Heart right ventricle (tissue), 16 donors: ENCODE measurements around the gene COX8C. TPM values are rescaled to one million over a fixed set of nuclear protein-coding genes. Genes with fewer than 3 reads are reported as not detected.
A peak's percentile ranks its signal among the peaks of the same experiment; 100 is the strongest.

Experiments used
- ATAC-seq, 8 donors: fragments of 200-7000 bp; cut with Tn5 transposase; one replicate each; pipeline ENCODE4 v1.9.1; 2020; ENCODE audit warnings: mild to moderate bottlenecking in 8 of 8, moderate library complexity in 8 of 8, moderate number of reproducible peaks in 1 of 8
- DNase-seq, 2 donors: peaks; one replicate each; pipeline ENCODE4 v3.0.0-alpha.2; 2020
- H3K27ac ChIP-seq, 10 donors: fragments of 200-600 bp; sonication (generic) in 2 of 10; one replicate each; pipeline versions ENCODE4 v1.5.0 to v1.8.0; 2020 to 2022; ENCODE audit warnings: mild to moderate bottlenecking in 3 of 10
- H3K27me3 ChIP-seq, 7 donors: fragments of 200-600 bp; one replicate each; pipeline ENCODE4 v1.8.0; 2021 to 2022; ENCODE audit warnings: mild to moderate bottlenecking in 2 of 7
- H3K36me3 ChIP-seq, 9 donors: fragments of 200-600 bp; sonication (generic) in 1 of 9; one replicate each; pipeline versions ENCODE4 v1.5.0 to v1.8.0; 2020 to 2022; ENCODE audit warnings: mild to moderate bottlenecking in 2 of 9
- H3K4me1 ChIP-seq, 9 donors: fragments of 200-600 bp; sonication (generic) in 1 of 9; one replicate each; pipeline versions ENCODE4 v1.5.0 to v1.8.0; 2020 to 2022; ENCODE audit warnings: mild to moderate bottlenecking in 4 of 9
- H3K4me3 ChIP-seq, 10 donors: fragments of 200-600 bp; sonication (generic) in 2 of 10; one replicate each; pipeline versions ENCODE4 v1.5.0 to v1.8.0; 2020 to 2022; ENCODE audit warnings: mild to moderate bottlenecking in 7 of 10, moderate library complexity in 2 of 10
- H3K9me3 ChIP-seq, 11 donors: fragments of 200-600 bp in 10 of 11; sonication (generic) in 2 of 11; one replicate each; pipeline versions ENCODE4 v1.5.0 to v1.8.0; 2013 to 2022; ENCODE audit warnings: mild to moderate bottlenecking in 2 of 11, control low read depth in 1 of 11, moderate library complexity in 1 of 11
- CTCF ChIP-seq, 9 donors: fragments of 200-600 bp; sonication (generic) in 2 of 9; IDR thresholded peaks; one replicate each; pipeline versions ENCODE4 v1.5.0 to v1.8.0; 2021 to 2022; ENCODE audit warnings: antibody characterized with exemption in 9 of 9, mild to moderate bottlenecking in 5 of 9, moderate library complexity in 1 of 9
- WGBS, 2 donors: extraction: QIAGEN DNeasy Blood & Tissue Kit; methylation state at CpG; one replicate each; pipeline ENCODE4 v1.1.7; 2013; ENCODE audit warnings: inconsistent platforms in 1 of 2; 5-methylcytosine and 5-hydroxymethylcytosine counted together
- intact Hi-C, 10 donors: fragments of 100-400 bp; cut with DNase I; formaldehyde crosslinking; loops; one replicate each; pipeline versions ENCODE4 v1.11.1 to v1.14.2; 2022
- polyA plus RNA-seq, 2 donors: library from polyadenylated mRNA; stranded (reverse); fragments of 200-250 nt; gene quantifications; one replicate each; pipeline ENCODE4 v1.2.3, GENCODE V29; 2013
- total RNA-seq, 10 donors: library from RNA; stranded (reverse); fragmentation: NEBNext Ultra II Directional in 3 of 10; extraction: Animal tissue kit (Norgen Biotek cat#: 25700) in 3 of 10; gene quantifications; one replicate each; pipeline versions ENCODE4 v1.2.1 to v1.2.4, GENCODE V29; 2021 to 2023
- donor health status: Arrhythmogenic right ventricular cardiomyopathy.
- donor health status: ischemic (EF 13 %, LVEDD 7.1; RV severe dilation, severe dysfunction).
- donor health status: healthy with polysubstance abuse.
- donor health status: DM: no; HTN: yes; CAD: no.
- donor health status: DM: no; HTN: no; CAD: no.
- donor health status: ischemic (EF 25% LVEDD 6.9; RV normal size, moderate dysfunction).
- donor health status: ischemic (EF 25% LVEDD 5.7; RV mildly dilated, moderate dysfunction).
- donor health status: healthy.
- donor health status: DM: yes; HTN: yes; CAD: no.
- donor health status: Ischemic cardiomyopathy.
- donor health status: ischemic (EF 35%, LVEDD 5.7; RV mildly dilated, moderate dysfunction).
- donor health status: nonischemic (EF 11% LVEDD 7.7; RV severe dilation, severe dysfunction).
- donor health status: DM: yes; HTN: yes; CAD: no.
- donor health status: PGD.
- donor health status: ischemic (EF 29% LVEDD 5.4; RV normal size, mild dysfunction).
- donor health status: nonischemic (EF 23%, LVEDD 6.1; RV moderate dilation, normal function).

Gene COX8C
- total and polyA plus RNA-seq, 12 donors = 0.61 to 1.3 (median 0.72) TPM; not detected in 7

GRCh38 chr14:93329965-93330608, 16.9 kb upstream of the COX8C start:
- Histone ChIP-seq H3K9me3 (no peaks in the 10 kb centered on the region), H3K4me1 (peaks cover 0 to 53% (median 35%) of the 10 kb centered on the region in 9 donors), H3K4me3 (no peak overlapping the region), H3K36me3 (no peaks in the 10 kb centered on the region), H3K27me3 (no peaks in the 10 kb centered on the region), H3K27ac (peak overlapping the region in 1 of 10 donors; percentile 98)
- WGBS, 2 donors = 77 to 80% methylated on average over 5 of the region's 5 CpGs
- TF ChIP-seq CTCF (IDR thresholded peaks at IDR 0.05) = no peak
- no peak for DNase-seq
- intact Hi-C loops = loop anchor here in 2 of 10 donors (10.0 kb wide), 2 partner anchors 95 to 125 kb away; partner anchors contain the start of genes GON7 (in 1 of the 2) and UBR7 (in 1 of the 2)
- ATAC-seq = no peak

- H3K4me3 ChIP-seq = peak overlapping the region in 1 of 10 donors; percentile 85
- no peak for DNase-seq
- peak overlapping the region in 7 of 10 donors; percentile 96 to 99 (median 98) for H3K27ac ChIP-seq
These were observed 16.4 kb upstream of the COX8C start for GRCh38 chr14:93330609-93331000.

GRCh38 chr14:93331002-93331727, 15.8 kb upstream of the COX8C start:
- H3K9me3 ChIP-seq = no peaks in the 10 kb centered on the region
- 42 to 52% methylated on average over 17 of the region's 17 CpGs for WGBS, 2 donors
- H3K36me3 ChIP-seq = no peaks in the 10 kb centered on the region
- DNase-seq (peak; percentile 27 to 35), ATAC-seq (peak in 1 of 8 donors; percentile 25)
- peaks cover 0 to 53% (median 35%) of the 10 kb centered on the region in 9 donors for H3K4me1 ChIP-seq
- peak overlapping the region in 9 of 10 donors; percentile 96 to 99 (median 98) for H3K27ac ChIP-seq
- TF ChIP-seq CTCF (IDR thresholded peaks at IDR 0.05) = no peak
- H3K27me3 ChIP-seq = no peaks in the 10 kb centered on the region
- peak overlapping the region; percentile 61 to 92 (median 84) for H3K4me3 ChIP-seq
- intact Hi-C loops = loop anchor here in 2 of 10 donors (10.0 kb wide), 2 partner anchors 96 to 126 kb away; partner anchors contain the start of genes GON7 (in 1 of the 2) and UBR7 (in 1 of the 2)

More at GRCh38 chr14:93330609-93331000, 16.4 kb upstream of the COX8C start:
- WGBS, 2 donors = 90 to 93% methylated on average over 2 of the region's 2 CpGs
- no peak for TF ChIP-seq CTCF (IDR thresholded peaks at IDR 0.05)
- H3K36me3 ChIP-seq = no peaks in the 10 kb centered on the region
- H3K9me3 ChIP-seq = no peaks in the 10 kb centered on the region
- intact Hi-C loops = loop anchor here in 2 of 10 donors (10.0 kb wide), 2 partner anchors 96 to 126 kb away; partner anchors contain the start of genes GON7 (in 1 of the 2) and UBR7 (in 1 of the 2)
- ATAC-seq = no peak
- H3K27me3 ChIP-seq = no peaks in the 10 kb centered on the region
- peaks cover 0 to 53% (median 35%) of the 10 kb centered on the region in 9 donors for H3K4me1 ChIP-seq

- Histone ChIP-seq H3K9me3 (peaks cover 0 to 2% (median 0%) of the 10 kb centered on the region in 11 donors), H3K4me1 (peaks cover 0 to 52% (median 35%) of the 10 kb centered on the region in 9 donors), H3K4me3 (peak overlapping the region; percentile 61 to 92 (median 84)), H3K27me3 (no peaks in the 10 kb centered on the region), H3K36me3 (no peaks in the 10 kb centered on the region), H3K27ac (peak overlapping the region; percentile 88 to 99 (median 98))
- 26 to 27% methylated on average over 21 of the region's 21 CpGs for WGBS, 2 donors
- intact Hi-C loops = loop anchor here in 3 of 10 donors (2.0 to 10.0 kb wide), 3 partner anchors 97 to 127 kb away; partner anchors contain the start of genes GON7 (in 3 of the 3) and UBR7 (in 3 of the 3)
- ATAC-seq (no peak), DNase-seq (no peak)
- peak in 1 of 9 donors; percentile 11 for TF ChIP-seq CTCF (IDR thresholded peaks at IDR 0.05)
These were observed 15.1 kb upstream of the COX8C start for GRCh38 chr14:93331728-93332396.
